Activated CD4-positive, alpha-beta T cell treated with anti-CD3 and anti-CD28 coated beads for 36 hours (primary cell): ENCODE measurements around the gene ESYT3. TPM values are rescaled to one million over a fixed set of nuclear protein-coding genes. Genes with fewer than 3 reads are reported as not detected.

Experiments used
- ATAC-seq: fragments of 200-7000 bp; cut with Tn5 transposase; one replicate; pipeline ENCODE4 v1.10.0; 2021; ENCODE audit warnings: mild to moderate bottlenecking, moderate library complexity
- CTCF ChIA-PET: fragments of 350-600 bp; sonication (Branson Sonifier 250); formaldehyde crosslinking; loops from one replicate; lab custom pipeline; 2021; ENCODE audit warnings: antibody characterized with exemption; lab: Charles Lee
- POLR2A ChIA-PET: fragments of 350-600 bp; sonication (Branson Sonifier 250); formaldehyde crosslinking; loops from one replicate; lab custom pipeline; 2021; ENCODE audit warnings: antibody characterized with exemption, inconsistent platforms; lab: Charles Lee
- DNase-seq: peaks from one replicate; pipeline ENCODE4 v3.0.0-alpha.2; 2020
- H3K27ac Mint-ChIP-seq: one replicate; pipeline ENCODE4 v1.8.0; 2021; ENCODE audit warnings: mixed read lengths
- H3K27me3 Mint-ChIP-seq: one replicate; pipeline ENCODE4 v1.8.0; 2021; ENCODE audit warnings: mixed read lengths
- H3K36me3 Mint-ChIP-seq: one replicate; pipeline ENCODE4 v1.8.0; 2021; ENCODE audit warnings: low read depth, mixed read lengths
- H3K4me1 Mint-ChIP-seq: one replicate; pipeline ENCODE4 v1.8.0; 2021; ENCODE audit warnings: mixed read lengths
- H3K4me3 Mint-ChIP-seq: one replicate; pipeline ENCODE4 v1.8.0; 2021; ENCODE audit warnings: mild to moderate bottlenecking, moderate library complexity, mixed read lengths
- H3K9me3 Mint-ChIP-seq: one replicate; pipeline ENCODE4 v1.8.0; 2021; ENCODE audit warnings: low read depth, mixed read lengths
- intact Hi-C, 2 experiments: fragments of 100-400 bp; cut with DNase I in 1 of 2; cut with micrococcal nuclease in 1 of 2; formaldehyde crosslinking; loops; one replicate each; pipeline versions ENCODE4 v1.14.2 to v1.15.1; 2022 to 2024; cut with DNase I, micrococcal nuclease
- total RNA-seq, 2 experiments: library from RNA; stranded (reverse); gene quantifications; one replicate each; pipeline ENCODE4 v1.2.3, GENCODE V29; 2021

Gene ESYT3
- total RNA-seq, 2 experiments from 2014 or later, result 0.21 to 0.37 TPM

DNA sequence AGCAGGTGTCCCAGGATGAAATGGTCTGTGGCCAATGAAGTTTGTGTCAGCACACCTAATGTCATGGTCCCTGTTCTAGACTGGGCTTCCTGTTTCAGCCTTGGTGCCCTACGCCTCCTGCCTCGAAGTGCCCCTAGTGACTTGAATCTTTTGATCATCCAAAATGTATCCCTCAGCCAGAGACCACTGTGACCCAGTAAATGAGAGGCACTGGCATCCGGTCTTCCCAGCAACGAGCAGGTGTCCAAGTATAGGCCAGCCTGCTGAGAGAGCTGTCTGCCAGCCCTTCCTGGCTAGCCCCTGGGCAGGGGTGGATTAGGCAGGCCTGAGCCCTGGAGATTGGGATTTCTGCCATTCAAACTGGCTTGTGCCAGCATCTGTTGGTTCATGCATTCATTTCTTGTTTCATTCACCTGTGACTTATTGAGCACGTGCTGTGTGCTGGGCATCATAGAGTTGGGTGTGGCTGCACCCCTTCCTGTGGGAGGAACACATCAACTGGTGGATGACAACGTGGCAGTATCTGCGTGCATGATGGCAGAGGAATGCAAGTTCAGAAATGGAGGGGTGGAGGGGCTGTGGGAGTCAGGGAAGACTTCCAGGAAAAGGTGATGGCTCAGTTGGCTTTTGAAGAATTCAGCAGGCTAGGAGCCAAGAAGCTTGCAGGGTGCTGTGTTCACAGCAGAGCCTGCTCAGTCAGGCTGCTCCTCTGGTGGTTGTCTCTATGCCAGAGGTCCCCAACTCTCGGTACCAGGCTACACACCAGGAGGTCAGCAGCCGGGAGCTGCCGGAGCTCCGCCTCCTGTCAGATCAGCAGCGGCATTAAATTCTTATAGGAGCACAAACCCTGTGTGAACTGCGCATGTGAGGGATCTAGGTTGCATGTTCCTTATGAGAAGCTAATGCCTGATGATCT, 21.6 kb downstream of the ESYT3 start:
- Mint-ChIP-seq H3K36me3 (no peaks in the 10 kb centered on the region), H3K4me3 (no peak overlapping the region), H3K27ac (no peak overlapping the region), H3K9me3 (no peaks in the 10 kb centered on the region), H3K4me1 (no peaks in the 10 kb centered on the region), H3K27me3 (no peaks in the 10 kb centered on the region)
- intact Hi-C loops, result no loop called here
- DNase-seq, result no peak
- ChIA-PET CTCF (interaction anchor here (1.1 kb wide), 1 partner anchor 127 kb away, joined by 3 read pairs; no protein-coding TSS in a partner anchor), POLR2A (no interaction called here)
- no peak for ATAC-seq

DNA sequence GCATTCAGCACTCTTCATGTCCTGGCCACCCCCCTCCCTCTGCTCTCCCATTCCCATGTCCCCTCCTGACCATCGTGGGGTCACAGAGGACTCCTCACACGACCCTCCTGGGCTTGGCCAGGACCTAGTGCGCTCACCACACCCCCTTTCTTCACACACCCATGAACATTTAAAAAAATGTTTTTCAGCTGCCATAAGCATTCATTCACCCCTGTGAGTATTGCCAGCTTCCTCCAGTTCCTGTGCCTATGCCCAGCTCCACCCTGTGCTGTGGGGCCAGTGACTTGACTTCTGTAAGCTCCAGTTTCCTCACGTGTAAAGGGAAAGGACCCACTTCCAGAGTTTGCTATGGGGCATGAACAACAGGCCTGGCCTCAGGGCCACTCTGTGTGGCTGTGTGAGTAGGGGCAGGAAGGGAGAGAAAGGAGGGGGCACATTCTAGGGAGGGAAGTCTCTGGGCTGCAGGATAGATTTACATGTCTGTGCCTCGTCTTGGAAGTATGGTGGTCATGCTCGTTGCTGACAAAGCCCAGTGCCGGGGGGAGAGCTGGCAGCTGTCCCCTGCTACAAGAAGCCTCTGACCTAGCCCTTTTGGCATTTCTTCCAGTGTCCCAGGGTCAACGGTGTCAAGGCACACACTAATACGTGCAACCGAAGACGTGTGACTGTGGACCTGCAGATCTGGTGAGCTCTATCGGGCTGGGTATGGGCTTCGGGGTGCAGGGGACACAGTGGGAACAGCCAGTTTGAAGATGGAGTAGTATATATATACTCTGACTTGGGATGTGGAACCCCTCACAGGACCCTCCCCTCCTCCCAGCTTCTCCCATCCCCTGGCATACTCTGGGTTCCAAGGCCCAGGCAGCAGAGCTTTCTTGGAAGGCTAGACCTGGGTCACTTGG, 22.8 kb downstream of the ESYT3 start:
- CTCF ChIA-PET, result interaction anchor here (0.6 to 1.1 kb wide), 2 partner anchors 128 to 466 kb away, joined by 3 to 4 read pairs; no protein-coding TSS in a partner anchor
- POLR2A ChIA-PET, result no interaction called here
- Mint-ChIP-seq H3K27ac (no peak overlapping the region), H3K9me3 (no peaks in the 10 kb centered on the region), H3K4me1 (no peaks in the 10 kb centered on the region), H3K4me3 (no peak overlapping the region), H3K27me3 (no peaks in the 10 kb centered on the region), H3K36me3 (no peaks in the 10 kb centered on the region)
- intact Hi-C loops, result no loop called here
- ATAC-seq, result no peak
- DNase-seq, result no peak

DNA sequence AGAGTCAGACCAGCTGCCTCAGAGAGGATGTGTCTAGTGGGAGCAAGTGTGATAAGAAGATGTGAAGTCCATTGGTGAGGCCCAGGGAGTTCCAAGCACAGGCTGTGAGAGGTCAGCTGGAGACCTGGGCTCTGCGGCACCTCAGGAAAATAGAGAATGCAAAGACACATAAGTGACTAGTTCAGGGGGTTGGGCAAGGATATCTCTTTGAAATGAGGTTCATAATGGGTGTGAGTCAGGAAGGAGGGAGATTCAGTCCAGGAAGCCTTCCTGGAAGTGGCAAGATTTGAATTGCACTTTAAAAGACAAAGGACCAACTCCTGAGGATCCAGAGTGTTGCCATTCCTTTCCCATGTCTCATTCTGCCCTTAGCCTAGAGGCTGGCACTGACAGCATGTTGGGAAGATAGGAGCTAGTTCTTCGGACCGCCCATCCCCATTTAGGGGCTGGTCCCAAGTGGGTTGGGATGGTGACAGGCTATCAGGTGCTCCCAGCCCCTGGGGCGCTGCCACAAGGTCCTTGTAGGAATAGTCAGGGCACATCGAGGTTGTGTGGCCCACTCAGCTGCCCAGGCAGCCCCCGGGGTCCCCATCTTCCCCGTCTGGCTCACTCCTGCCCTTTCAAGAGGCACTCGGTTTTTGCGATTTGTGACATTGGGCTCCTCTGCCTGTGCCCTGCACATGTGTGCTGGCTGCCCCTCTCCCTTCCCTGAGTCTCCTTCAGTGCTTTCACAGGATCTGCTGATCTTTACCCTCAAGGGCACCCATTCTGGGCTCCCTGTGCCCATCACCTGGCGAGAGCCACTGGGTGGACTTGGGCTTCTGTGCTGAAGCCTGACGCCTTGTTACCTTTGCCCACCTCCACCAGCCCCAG, 23.7 kb downstream of the ESYT3 start:
- POLR2A ChIA-PET, result no interaction called here
- intact Hi-C loops, result no loop called here
- H3K27me3 Mint-ChIP-seq, result peaks cover 2% of the 10 kb centered on the region
- no peaks in the 10 kb centered on the region for H3K4me1 Mint-ChIP-seq
- H3K27ac Mint-ChIP-seq, result no peak overlapping the region
- no peak overlapping the region for H3K4me3 Mint-ChIP-seq
- CTCF ChIA-PET, result interaction anchor here (0.6 kb wide), 1 partner anchor 465 kb away, joined by 4 read pairs; no protein-coding TSS in a partner anchor
- H3K36me3 Mint-ChIP-seq, result no peaks in the 10 kb centered on the region
- DNase-seq (no peak), ATAC-seq (no peak)
- H3K9me3 Mint-ChIP-seq, result no peaks in the 10 kb centered on the region

DNA sequence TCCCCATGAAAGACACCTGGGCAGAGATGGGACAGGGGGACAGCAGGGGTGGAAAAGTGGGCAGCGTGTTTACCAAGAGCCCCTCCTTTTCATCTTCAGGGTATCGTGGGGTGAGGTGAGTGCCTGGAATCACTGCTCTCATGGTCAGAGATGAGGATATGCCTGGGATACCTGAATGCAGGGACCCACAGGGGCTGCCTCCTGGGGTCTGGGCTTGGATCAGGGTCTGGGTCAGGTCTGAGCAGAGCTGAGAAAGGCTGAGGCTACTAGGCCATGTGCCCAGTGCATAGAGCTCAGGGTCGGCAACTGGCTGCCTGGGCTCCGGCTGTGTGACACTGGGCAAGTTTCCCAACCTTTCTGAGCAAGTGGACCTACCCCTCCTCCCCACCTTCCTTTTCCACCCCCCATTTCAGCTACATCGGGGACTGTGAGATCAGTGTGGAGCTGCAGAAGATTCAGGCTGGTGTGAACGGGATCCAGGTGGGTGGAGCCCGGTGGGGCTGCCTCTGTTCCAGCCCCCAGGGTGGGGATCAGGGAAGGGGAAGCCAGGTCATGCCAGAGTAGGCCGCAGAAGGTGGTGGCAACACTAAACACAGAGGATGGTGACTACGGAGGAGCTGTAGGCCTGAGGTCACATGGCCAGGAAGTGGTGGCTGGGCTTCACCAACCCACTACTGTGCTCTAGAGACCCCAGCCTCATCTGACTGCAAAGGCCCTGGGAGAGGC, 24.5 kb downstream of the ESYT3 start:
- Mint-ChIP-seq H3K36me3 (no peaks in the 10 kb centered on the region), H3K4me3 (no peak overlapping the region), H3K4me1 (no peaks in the 10 kb centered on the region), H3K9me3 (no peaks in the 10 kb centered on the region), H3K27me3 (peaks cover 4% of the 10 kb centered on the region), H3K27ac (no peak overlapping the region)
- no peak for DNase-seq
- intact Hi-C loops, result no loop called here
- POLR2A ChIA-PET, result no interaction called here
- no peak for ATAC-seq
- CTCF ChIA-PET, result interaction anchor here (0.5 to 1.7 kb wide), 2 partner anchors 86 to 457 kb away, joined by 5 to 6 read pairs; no protein-coding TSS in a partner anchor

DNA sequence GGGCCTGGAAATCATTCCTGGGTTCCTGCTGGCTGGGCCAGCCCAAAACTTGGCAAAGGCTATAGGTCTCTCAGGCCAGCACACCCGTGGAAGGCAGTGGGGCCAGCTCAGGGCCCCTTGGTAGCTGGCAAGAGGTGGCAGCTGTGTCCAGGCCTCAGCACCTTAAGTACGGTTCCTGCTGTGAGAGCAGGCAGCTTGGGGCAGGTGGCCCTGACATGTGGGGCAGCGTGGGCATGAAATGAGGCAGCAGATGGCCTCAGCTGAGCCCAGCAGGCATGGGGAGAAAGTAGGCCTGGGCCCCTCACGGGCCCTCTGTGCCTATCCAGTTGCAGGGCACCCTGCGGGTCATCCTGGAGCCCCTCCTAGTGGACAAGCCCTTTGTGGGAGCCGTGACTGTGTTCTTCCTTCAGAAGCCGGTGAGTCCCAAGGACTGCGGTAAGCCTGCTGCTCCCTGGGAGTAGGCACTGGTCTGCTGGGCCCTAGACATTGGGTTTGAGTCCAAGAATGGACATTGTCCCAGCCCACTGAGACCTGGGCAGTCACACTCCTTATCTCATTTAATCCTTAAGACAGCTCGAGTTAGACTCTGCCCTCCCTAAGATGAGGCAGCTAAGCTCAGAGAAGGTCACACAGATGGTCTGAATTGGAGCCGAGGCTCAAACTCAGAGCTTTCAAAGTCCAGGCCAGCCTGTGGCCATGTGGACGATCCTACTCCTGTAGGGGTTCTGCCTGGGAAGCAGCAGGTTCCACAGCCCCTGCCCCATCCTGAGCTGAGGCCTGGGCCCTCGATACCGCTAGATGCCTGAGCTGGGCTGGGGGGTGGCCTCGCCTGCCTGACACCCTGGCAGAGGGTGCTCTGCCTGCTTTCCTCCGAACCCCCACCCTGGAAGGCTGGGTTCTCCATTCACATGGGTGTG, 25.5 kb downstream of the ESYT3 start:
- no peaks in the 10 kb centered on the region for H3K36me3 Mint-ChIP-seq
- H3K27ac Mint-ChIP-seq, result no peak overlapping the region
- CTCF ChIA-PET, result interaction anchor here (0.8 to 1.7 kb wide), 2 partner anchors 456 to 463 kb away, joined by 6 read pairs; no protein-coding TSS in a partner anchor
- H3K27me3 Mint-ChIP-seq, result peaks cover 5% of the 10 kb centered on the region
- intact Hi-C loops, result no loop called here
- POLR2A ChIA-PET, result no interaction called here
- no peak overlapping the region for H3K4me3 Mint-ChIP-seq
- H3K4me1 Mint-ChIP-seq, result no peaks in the 10 kb centered on the region
- no peak for DNase-seq
- no peaks in the 10 kb centered on the region for H3K9me3 Mint-ChIP-seq
- no peak for ATAC-seq

DNA sequence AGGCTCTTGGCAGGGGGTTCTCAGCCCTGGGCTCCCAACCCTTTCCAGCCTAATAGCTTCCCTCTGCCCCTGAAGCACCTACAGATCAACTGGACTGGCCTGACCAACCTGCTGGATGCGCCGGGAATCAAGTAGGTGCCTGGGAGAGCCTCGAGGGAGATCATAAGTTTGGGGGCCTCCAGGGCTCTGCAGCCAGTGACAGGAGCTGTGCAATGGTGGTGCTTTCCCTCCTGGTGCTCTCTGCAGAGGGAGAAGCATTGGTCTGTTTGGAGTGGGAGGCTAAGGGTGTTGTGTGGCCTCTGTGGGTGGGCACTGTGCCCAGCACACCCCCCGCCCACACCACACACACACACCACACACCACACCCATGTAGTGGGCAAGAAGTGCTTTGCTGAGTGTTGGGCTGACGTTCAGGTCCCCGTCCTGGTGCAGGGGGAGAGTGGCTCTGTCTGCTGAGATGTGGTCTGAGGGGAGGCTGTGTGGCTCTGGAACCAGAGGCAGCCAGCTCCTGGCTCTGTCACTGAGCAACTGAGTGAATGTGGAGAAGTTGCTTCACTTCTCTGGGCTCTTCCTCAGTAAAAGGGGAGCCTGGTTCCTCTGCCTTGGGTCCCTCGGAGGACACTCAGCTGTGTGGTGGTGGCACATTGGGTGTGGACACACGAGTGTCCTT, 26.3 kb downstream of the ESYT3 start:
- no peaks in the 10 kb centered on the region for H3K9me3 Mint-ChIP-seq
- ChIA-PET POLR2A (no interaction called here), CTCF (interaction anchor here (0.8 to 1.7 kb wide), 2 partner anchors 455 to 462 kb away, joined by 6 read pairs; no protein-coding TSS in a partner anchor)
- ATAC-seq (no peak), DNase-seq (no peak)
- H3K36me3 Mint-ChIP-seq, result no peaks in the 10 kb centered on the region
- no peaks in the 10 kb centered on the region for H3K4me1 Mint-ChIP-seq
- peaks cover 5% of the 10 kb centered on the region for H3K27me3 Mint-ChIP-seq
- H3K4me3 Mint-ChIP-seq, result no peak overlapping the region
- no peak overlapping the region for H3K27ac Mint-ChIP-seq
- intact Hi-C loops, result no loop called here

DNA sequence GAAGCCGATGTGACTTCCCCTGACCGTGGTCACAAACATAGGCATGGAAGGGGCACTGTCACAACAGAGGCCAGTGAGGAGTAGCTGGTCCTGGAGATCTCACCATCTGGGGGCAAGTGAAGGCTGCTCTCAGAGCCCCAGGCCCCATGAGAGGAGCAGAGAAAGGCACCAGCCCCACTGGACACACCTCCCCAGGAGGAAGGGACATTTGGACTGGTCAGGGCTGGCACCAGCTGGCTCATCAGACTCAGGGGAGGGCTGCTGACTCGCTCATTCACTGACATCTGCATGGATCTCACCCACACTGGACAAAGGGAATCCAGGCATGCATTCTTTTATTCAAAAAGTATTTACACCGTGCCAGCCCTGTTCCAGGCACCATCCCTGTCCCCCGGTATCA, 26.8 kb downstream of the ESYT3 start:
- ChIA-PET CTCF (no interaction called here), POLR2A (no interaction called here)
- intact Hi-C loops, result no loop called here
- ATAC-seq (no peak), DNase-seq (no peak)
- no peak overlapping the region for H3K27ac Mint-ChIP-seq
- no peaks in the 10 kb centered on the region for H3K9me3 Mint-ChIP-seq
- no peaks in the 10 kb centered on the region for H3K36me3 Mint-ChIP-seq
- no peaks in the 10 kb centered on the region for H3K4me1 Mint-ChIP-seq
- peaks cover 5% of the 10 kb centered on the region for H3K27me3 Mint-ChIP-seq
- H3K4me3 Mint-ChIP-seq, result no peak overlapping the region

DNA sequence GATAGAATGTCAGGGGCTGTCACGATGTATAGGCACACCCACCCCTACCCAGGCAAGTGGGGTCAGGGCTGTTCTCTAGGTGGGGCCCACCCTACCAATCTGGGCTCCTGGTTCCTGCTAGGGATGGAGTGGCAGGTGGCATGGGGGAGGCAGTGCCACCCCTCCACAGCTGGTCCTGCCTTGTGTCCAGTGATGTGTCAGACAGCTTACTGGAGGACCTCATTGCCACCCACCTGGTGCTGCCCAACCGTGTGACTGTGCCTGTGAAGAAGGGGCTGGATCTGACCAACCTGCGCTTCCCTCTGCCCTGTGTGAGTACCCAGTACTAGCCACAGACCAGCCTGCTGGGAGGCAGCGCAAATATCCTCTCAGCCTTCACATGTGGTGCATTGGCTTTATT, 27.5 kb downstream of the ESYT3 start:
- H3K4me3 Mint-ChIP-seq, result no peak overlapping the region
- intact Hi-C loops, result no loop called here
- peaks cover 5% of the 10 kb centered on the region for H3K27me3 Mint-ChIP-seq
- no peaks in the 10 kb centered on the region for H3K4me1 Mint-ChIP-seq
- ATAC-seq (no peak), DNase-seq (no peak)
- POLR2A ChIA-PET, result no interaction called here
- no peaks in the 10 kb centered on the region for H3K9me3 Mint-ChIP-seq
- H3K36me3 Mint-ChIP-seq, result no peaks in the 10 kb centered on the region
- H3K27ac Mint-ChIP-seq, result no peak overlapping the region
- CTCF ChIA-PET, result no interaction called here

DNA sequence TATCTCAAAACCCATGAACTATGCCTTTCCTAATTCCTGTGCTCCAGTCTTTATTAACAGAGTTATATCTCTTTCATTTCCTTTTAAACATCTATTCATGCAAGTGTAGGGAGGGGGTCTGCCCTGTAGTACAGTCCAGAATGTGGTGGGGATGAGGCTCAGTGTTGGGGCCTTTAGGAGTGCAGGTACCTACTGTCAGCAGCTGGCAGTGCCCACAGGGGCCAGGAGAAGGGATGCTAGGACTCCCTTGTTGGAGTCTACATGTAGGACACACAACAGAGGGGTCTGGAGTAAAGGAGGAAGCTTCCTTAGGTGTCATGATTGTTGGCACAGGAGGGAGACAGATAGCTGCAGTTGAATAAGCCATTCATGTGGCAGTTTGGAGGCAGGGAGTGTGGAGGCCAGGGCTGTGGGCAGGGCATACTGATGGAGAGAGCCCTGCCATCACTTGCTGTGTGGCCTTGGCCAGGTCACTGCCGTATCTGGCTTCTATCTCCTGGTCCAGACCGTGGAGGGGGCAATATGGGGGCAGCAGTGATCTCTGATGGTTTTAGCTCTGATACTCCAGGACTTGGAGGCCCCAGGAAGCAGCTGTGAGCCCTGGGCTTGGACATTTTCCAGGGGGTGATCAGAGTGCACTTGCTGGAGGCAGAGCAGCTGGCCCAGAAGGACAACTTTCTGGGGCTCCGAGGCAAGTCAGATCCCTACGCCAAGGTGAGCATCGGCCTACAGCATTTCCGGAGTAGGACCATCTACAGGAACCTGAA, 29.5 kb downstream of the ESYT3 start:
- Mint-ChIP-seq H3K9me3 (no peaks in the 10 kb centered on the region), H3K36me3 (no peaks in the 10 kb centered on the region), H3K27me3 (peaks cover 7% of the 10 kb centered on the region), H3K4me3 (no peak overlapping the region), H3K4me1 (no peaks in the 10 kb centered on the region), H3K27ac (no peak overlapping the region)
- CTCF ChIA-PET, result no interaction called here
- DNase-seq, result no peak
- ATAC-seq, result no peak
- intact Hi-C loops, result no loop called here
- POLR2A ChIA-PET, result no interaction called here
